IPS-11a (cell line): Measurements from ENCODE around the gene CACNA1B.
"Not testable (repeated sequence)": the region's sequence is repeated elsewhere in the genome, so short reads cannot be mapped to it uniquely, and the experiment has no call there.

ENCODE experiments used
- H3K4me3 ChIP-seq: one replicate; pipeline ENCODE4 v1.5.1; 2013; ENCODE audit warnings: low read depth, low read length, control low read depth

CACNA1B gene

GRCh38 chr9:138112090-138112748 is 234.6 kb downstream of the CACNA1B start:
- no peak overlapping the region for H3K4me3 ChIP-seq

DNA sequence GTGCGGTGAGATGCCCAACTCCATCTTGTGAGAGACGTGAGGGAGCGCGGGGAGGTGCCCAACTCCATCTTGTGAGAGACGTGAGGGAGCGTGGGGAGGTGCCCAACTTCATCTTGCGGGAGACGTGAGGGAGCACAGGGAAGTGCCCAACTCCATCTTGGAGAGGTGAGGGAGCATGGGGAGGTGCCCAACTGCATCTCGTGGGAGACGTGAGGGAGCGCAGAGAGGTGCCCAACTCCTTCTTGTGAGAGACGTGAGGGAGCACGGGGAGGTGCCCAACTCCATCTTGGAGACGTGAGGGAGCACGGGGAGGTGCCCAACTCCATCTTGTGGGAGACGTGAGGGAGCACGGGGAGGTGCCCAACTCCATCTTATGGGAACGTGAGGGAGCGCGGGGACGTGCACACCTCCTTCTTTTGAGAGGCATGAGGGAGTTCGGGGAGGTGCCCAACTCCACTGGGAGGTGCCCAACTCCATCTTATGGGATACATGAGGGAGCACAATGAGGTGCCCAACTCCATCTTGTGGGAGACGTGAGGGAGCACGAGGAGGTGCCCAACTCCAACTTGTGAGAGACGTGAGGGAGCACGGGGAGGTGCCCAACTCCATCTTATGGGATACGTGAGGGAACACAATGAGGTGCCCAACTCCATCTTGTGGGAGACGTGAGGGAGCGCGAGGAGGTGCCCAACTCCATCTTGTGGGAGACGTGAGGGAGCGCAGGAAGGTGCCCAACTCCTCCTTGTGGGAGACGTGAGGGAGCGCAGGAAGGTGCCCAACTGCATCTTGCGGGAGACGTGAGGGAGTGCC is 235.4 kb downstream of the CACNA1B start:
- H3K4me3 ChIP-seq, result no peak overlapping the region

DNA sequence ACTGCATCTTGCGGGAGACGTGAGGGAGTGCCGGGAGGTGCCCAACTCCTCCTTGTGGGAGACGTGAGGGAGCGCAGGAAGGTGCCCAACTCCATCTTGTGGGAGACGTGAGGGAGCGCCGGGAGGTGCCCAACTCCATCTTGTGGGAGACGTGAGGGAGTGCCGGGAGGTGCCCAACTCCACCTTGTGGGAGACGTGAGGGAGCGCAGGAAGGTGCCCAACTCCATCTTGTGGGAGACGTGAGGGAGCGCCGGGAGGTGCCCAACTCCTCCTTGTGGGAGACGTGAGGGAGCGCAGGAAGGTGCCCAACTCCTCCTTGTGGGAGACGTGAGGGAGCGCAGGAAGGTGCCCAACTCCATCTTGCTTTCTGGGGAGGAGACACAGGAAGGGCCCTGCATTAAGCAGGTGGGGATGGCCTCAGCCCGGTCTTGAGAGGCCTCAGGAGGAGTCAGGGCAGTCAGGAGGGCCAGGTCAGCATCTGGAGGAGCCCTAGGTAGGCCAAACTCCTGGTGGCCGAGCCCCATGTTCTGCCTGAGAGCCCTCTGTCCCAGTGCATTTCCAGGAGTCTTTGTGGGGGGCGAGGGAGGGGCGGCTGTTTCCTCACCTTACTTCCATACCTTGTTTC is 236.2 kb downstream of the CACNA1B start:
- not testable (repeated sequence) for H3K4me3 ChIP-seq

DNA sequence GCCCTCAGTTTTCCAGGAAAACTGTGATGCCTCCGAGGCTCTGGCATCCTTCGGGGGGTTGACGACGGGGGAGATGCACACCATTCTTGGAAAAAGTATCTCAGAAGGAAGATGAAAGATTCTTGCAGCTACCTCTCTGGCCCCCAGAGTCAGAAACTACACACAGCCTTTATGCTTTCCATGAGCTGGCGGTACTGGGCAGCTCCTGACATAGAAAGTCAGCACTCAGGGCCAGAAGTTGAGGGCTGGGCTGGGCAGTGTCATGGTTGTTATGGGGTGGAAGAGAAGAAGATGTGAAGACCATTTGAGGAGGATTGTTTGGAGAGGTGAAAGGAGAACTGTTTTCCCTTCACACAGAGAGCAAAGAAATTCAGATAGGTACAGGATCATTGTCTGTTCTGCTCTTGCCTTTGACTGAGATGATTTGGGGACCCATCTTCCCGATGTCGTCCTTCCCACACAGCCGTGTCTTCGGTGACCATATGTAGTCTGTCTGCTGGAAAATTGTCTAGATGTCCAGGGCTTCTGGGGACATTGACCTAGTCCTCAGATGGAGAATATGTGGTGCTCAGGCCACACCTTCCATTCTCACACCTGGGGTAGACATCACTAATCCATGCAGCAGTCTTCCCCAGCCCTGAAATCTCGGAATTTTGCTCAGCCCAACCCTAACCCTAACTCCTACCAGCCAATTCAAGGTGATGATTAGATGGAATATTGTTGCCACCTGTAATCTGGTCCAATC is 237.1 kb downstream of the CACNA1B start:
- no peak overlapping the region for H3K4me3 ChIP-seq

DNA sequence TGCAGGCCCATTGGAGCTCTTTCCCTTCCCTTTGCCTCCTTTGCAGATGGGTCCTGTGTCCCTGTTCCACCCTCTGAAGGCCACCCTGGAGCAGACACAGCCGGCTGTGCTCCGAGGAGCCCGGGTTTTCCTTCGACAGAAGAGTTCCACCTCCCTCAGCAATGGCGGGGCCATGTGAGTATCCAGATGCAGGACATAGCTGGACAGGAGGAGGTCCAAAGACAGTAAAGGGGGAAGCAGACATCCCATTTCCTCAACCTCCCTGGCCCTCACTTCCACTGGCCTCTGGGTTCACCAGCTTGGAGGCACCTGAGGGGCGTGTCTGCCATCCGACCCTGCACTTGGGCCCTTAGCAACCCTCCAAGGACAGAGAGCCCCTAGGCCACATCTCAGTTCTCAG is 237.9 kb downstream of the CACNA1B start:
- no peak overlapping the region for H3K4me3 ChIP-seq

- H3K4me3 ChIP-seq, result no peak overlapping the region
These were observed 238.9 kb downstream of the CACNA1B start for GRCh38 chr9:138116521-138116920.

DNA sequence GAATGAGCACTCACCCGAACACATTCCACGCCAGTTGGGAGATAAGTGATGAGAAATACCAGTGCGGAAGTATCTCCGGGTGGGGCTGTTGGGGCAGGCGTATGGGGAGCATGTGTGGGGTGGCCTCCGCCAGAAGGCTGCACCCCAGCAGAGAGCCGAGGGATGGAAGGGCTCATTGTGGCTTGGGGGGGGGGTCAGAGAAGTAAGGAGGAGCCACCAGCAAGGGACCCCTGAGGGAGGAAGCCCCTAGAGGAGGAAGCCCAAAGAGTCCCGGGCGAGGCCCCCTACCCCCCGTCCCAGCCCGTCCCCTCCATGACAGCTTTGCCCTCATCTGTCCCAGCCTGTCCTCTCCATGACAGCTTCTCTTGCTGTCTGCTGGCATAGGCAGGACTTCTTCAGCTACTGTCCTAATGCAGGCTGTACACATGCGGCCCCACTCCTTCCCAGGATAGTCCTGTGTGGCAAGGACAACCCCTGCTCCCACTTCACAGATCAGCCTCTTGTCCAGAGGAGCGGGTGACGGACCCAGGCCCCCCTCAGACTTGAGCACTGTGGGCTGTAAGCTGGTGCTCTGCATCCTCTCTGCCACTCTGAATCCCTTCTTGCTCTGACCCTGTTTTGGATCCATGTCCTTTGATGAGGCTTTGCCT is 239.6 kb downstream of the CACNA1B start:
- H3K4me3 ChIP-seq, result no peak overlapping the region

DNA sequence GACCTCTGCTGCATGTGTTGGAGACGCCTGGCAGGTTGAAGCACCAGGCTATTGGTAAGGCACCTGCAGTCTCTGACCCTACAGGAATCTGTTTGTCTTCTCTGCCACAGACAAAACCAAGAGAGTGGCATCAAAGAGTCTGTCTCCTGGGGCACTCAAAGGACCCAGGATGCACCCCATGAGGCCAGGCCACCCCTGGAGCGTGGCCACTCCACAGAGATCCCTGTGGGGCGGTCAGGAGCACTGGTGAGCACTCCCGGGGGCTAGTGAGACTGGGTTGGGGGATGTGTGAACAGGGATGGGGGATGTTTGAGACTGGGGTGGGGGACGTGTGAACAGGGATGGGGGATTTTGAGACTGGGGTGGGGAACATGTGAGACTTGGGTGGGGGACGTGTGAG is 240.3 kb downstream of the CACNA1B start:
- no peak overlapping the region for H3K4me3 ChIP-seq

- H3K4me3 ChIP-seq, result no peak overlapping the region
These were observed 241.1 kb downstream of the CACNA1B start for GRCh38 chr9:138118601-138119071.

- no peak overlapping the region for H3K4me3 ChIP-seq
These were observed 241.8 kb downstream of the CACNA1B start for GRCh38 chr9:138119202-138120027.

GRCh38 chr9:138120072-138120471 is 242.5 kb downstream of the CACNA1B start:
- H3K4me3 ChIP-seq, result no peak overlapping the region

DNA sequence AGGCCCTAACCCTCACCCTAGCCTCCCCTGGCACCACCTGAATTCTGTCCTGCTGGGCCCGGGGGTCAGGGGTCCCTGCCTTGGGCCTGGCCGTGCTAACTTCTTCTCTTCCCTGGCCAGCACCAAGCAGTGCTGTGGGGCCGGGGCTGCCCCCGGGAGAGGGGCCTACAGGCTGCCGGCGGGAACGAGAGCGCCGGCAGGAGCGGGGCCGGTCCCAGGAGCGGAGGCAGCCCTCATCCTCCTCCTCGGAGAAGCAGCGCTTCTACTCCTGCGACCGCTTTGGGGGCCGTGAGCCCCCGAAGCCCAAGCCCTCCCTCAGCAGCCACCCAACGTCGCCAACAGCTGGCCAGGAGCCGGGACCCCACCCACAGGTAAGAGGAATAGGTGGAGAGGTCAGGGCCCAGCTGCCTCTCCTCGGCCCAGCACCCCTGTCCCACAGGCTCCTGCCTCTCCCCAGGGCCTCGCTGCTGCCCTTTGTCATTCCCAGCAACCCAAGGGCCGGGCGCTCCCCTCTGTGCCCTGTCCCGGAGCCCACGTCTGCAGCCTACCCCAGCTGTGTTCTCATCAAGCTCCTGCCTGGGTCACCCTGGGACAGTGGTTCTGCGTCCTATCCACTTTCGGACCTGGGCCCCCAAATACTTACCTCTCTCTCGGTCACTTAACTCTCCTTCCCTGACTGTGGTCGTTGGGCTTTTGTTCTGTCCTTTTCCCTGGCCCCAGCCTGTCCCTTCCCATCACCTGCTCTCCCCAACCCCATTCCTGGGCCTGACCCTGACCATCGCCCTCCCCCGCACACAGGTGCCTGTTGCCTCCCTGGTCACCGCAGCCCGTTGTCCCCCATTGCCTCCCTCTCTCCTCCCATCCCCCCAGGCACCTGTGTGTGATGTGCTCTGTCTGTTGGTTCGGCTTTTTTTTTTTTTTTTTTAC is 243.2 kb downstream of the CACNA1B start:
- no peak overlapping the region for H3K4me3 ChIP-seq

GRCh38 chr9:138121438-138122050 is 244.0 kb downstream of the CACNA1B start:
- no peak overlapping the region for H3K4me3 ChIP-seq

- H3K4me3 ChIP-seq, result no peak overlapping the region
These were observed 244.6 kb downstream of the CACNA1B start for GRCh38 chr9:138122201-138122600.

GRCh38 chr9:138122676-138123075 is 245.1 kb downstream of the CACNA1B start:
- H3K4me3 ChIP-seq, result no peak overlapping the region

DNA sequence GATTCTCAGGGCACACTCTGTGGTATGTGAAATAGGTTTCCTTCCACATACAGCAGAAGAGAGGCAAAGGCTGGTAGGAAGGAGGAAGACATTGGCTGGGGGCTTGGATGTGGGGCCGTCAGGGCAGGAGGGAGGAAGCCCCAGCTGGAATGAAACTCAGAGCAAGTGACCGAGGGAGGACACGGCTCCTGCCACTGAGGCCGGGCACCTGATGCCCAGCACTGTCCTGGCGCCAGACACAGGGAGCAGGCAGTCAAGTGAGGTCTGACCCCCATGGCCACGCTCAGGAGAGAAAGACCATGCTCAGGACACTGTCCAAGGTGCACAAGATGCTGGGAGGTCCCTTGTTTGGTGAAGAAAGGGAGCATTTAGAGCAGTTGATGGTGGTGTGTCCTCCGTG is 245.5 kb downstream of the CACNA1B start:
- no peak overlapping the region for H3K4me3 ChIP-seq

DNA sequence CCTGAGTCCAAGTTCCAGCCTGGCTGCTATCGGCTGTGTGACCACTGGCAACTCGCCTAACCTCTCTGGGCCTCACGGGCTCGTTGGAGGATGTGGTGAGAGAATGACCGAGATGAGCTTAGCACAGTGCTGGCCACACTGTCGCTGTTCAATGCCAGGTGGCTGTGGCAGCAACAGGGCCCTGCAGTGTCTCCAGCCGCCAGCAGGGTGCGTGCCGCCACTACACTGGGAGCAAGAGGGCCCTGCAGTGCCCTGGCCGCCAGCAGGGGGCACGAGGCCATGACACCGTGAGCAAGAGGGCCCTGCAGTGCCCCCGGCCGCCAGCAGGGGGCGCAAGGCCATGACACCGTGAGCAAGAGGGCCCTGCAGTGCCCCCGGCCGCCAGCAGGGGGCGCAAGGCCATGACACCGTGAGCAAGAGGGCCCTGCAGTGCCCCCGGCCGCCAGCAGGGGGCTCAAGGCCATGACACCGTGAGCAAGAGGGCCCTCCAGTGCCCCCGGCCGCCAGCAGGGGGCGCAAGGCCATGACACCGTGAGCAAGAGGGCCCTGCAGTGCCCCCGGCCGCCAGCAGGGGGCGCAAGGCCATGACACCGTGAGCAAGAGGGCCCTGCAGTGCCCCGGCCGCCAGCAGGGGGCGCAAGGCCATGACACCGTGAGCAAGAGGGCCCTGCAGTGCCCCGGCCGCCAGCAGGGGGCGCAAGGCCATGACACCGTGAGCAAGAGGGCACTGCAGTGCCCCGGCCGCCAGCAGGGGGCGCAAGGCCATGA is 248.7 kb downstream of the CACNA1B start:
- H3K4me3 ChIP-seq, result not testable (repeated sequence)
